Muscle of back (tissue), 13 donors: ENCODE data around the gene SH2B3. TPM values are rescaled to one million over a fixed set of nuclear protein-coding genes. Genes with fewer than 3 reads are reported as not detected.
"Not testable (repeated sequence)": the region's sequence is repeated elsewhere in the genome, so short reads cannot be mapped to it uniquely, and the experiment has no call there.

ENCODE experiments used
- DNase-seq, 3 donors: peaks; one replicate each; pipeline versions ENCODE4 v3.0.0 to v3.0.0-alpha.2; 2013
- long read RNA-seq, 9 donors: transcript quantifications; one replicate each; lab custom pipeline, GENCODE V29; 2026
- polyA plus RNA-seq, 10 donors: library from polyadenylated mRNA; unstranded; fragments of 120-200 nt; gene quantifications; one replicate each; pipeline ENCODE4 v1.2.1, GENCODE V29; 2013; ENCODE audit not compliant: insufficient read length in 10 of 10

Gene SH2B3
- 10 to 100 TPM; 11.6 to 19.2 (median 15.3) TPM for polyA plus RNA-seq
- long read RNA-seq, donor 1, result 0 reads
- long read RNA-seq, donor 2, result 0 reads
- long read RNA-seq, donor 3, result 0 reads
- long read RNA-seq, donor 4, full-length matches to known transcripts, result 1 of 1 reads
- long read RNA-seq, donor 4, partial matches to known transcripts, result 0 of 1 reads
- long read RNA-seq, donor 4, other reads (novel, unspliced or antisense), result 0 of 1 reads
- long read RNA-seq, donor 5, full-length matches to known transcripts, result 2 of 2 reads
- long read RNA-seq, donor 5, partial matches to known transcripts, result 0 of 2 reads
- long read RNA-seq, donor 5, other reads (novel, unspliced or antisense), result 0 of 2 reads
- long read RNA-seq, donor 6, result 0 reads
- long read RNA-seq, donor 7, result 0 reads
- long read RNA-seq, donor 8, result 0 reads
- long read RNA-seq, donor 9, result 0 reads

- peak in 2 of 3 donors; percentile 71 to 82 for DNase-seq
Measured at GRCh38 chr12:111405859-111406473, at the start of gene SH2B3. SH2B3 (plus strand) TSS chr12:111405923; CDS start chr12:111418146, 12,223 bp downstream.

GRCh38 chr12:111359231-111359913 is 46.4 kb upstream of the SH2B3 start:
- DNase-seq, result peak in 2 of 3 donors; percentile 17 to 50

GRCh38 chr12:111359914-111360276 is 45.8 kb upstream of the SH2B3 start:
- DNase-seq, result no peak

- no peak for DNase-seq
Measured at GRCh38 chr12:111360325-111360930, 45.3 kb upstream of the SH2B3 start.

- DNase-seq, result no peak
Measured at GRCh38 chr12:111361073-111361716, 44.5 kb upstream of the SH2B3 start.

- no peak for DNase-seq
Measured at GRCh38 chr12:111361717-111362576, 43.8 kb upstream of the SH2B3 start.

DNA sequence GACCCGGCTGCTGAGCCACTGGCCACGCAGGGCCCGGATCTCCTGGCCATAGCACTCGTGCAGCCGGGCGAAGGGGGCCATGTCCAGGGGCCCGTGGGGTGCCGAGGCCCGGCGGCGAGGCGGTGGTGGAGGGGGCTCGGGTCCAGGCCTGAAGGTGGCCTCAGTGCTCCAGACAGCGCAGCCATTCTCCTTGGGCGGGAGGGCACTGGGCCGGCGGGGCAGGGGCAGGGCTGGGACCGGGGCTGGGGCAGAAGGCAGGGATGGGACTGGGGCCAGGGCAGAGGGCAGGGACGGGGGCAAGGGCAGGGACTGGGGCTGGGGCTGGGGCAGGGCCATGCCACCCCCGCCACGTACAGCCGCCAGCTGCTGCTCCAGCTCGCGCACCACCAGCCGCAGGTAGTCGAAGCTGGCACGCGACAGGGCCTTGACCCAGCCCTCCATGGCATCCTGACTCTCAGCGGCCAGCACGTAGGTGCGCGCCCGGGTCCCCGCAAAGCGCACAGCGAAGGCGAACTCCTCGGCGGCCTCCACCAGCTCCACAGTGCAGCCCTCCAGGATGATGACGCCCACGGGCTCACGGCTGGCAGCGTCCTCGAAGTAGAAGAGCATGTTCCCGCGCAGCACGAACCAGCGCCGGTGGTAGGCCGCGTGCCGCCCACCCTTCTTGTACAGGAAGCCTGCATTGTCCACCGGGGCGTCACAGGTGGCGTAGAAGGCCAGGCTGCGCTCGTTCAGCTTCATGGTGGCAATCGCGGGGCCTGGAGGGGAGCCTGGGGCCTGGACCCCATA is 42.8 kb upstream of the SH2B3 start:
- DNase-seq, result no peak

DNA sequence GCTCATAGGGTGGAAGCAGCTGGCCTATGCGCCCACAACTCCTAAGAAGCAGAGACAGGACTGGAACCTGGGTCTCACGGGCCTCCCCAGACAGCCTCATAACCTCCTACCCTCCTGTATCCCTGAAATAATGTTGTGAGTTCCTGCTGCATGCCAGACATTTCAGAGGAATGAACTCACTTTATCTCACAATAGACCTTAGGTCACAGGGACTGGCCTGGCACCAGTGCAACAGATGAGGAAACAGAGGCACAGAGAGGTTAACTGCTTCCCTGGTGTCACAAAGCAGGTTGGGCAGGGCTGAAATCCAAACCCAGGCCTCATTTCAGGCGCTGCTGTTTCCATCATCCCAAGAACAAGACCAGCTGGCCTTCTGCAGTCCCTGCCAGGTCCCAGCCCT is 42.1 kb upstream of the SH2B3 start:
- no peak for DNase-seq

GRCh38 chr12:111366075-111366474 is 39.6 kb upstream of the SH2B3 start:
- DNase-seq, result no peak

- DNase-seq, result no peak
Measured at GRCh38 chr12:111366583-111366982, 39.1 kb upstream of the SH2B3 start.

- DNase-seq, result peak in 1 of 3 donors; percentile 25
Measured at GRCh38 chr12:111367661-111368221, 38.0 kb upstream of the SH2B3 start.

DNA sequence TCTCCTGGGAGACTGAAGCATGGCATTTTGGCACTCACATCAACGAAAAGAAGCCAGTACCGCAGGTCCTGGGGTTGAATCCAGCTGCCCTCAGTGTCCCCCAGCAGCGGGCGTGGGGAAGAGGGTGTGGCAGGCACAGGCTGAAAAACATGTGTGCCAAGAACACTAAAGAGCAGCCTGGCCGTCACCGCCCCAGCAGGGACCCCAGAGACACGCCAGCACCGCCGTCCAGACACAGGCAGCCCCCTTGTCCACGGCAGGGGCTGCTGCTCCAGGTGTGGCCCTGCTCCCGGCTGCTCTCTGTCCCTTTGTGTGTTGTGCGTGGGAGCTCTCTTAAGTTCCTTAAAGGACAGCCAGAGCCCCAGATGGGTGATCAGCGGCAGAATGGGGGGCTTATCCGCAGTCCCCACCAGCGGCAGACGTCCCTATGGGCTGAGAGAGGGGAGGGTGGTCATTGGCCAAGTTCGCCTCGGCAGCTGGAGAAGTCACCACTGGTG is 37.4 kb upstream of the SH2B3 start:
- no peak for DNase-seq

- peak; percentile 85 to 97 (median 93) for DNase-seq
Measured at GRCh38 chr12:111368788-111369495, 36.8 kb upstream of the SH2B3 start, which contains the start of gene PHETA1. PHETA1 (minus strand) TSS chr12:111369095; CDS start chr12:111363427, 5,668 bp downstream.

DNA sequence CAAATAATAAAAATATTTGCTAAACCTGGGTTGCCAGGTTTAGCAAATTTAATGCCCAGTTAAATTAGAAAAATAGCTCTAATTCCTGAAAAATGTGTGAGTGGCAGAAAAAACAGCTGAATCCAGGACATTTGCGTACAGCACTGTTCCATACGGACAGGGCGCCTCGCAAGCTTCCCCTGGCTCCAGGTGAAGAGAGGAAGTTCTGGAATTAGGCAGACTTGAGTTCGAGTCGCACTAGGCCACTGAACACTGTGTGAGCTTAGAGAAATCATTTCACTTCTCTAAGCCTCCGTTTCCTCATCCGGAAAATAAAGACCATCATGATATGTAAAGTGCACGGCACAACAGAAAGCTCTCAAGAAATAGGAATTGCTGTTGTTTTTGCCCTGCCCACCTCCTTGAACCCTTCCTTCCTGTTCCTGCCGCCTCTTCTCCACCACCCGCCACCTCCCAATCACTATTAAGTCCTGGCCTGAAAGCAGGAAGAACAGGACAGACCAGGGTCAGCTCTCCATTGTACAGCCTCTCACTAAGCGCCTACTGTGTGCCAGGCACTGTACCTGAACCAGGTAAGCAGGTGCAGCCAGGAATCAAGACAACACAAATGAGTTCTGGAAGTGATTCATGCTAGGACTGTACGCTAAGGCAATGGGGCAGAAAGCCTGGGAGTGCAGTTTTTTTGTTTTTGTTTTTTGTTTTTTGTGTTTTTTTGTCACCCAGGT is 36.1 kb upstream of the SH2B3 start:
- no peak for DNase-seq

- not testable (repeated sequence) for DNase-seq
Measured at GRCh38 chr12:111373231-111373630, 32.5 kb upstream of the SH2B3 start.

- DNase-seq, result no peak
Measured at GRCh38 chr12:111377440-111377839, 28.3 kb upstream of the SH2B3 start.

DNA sequence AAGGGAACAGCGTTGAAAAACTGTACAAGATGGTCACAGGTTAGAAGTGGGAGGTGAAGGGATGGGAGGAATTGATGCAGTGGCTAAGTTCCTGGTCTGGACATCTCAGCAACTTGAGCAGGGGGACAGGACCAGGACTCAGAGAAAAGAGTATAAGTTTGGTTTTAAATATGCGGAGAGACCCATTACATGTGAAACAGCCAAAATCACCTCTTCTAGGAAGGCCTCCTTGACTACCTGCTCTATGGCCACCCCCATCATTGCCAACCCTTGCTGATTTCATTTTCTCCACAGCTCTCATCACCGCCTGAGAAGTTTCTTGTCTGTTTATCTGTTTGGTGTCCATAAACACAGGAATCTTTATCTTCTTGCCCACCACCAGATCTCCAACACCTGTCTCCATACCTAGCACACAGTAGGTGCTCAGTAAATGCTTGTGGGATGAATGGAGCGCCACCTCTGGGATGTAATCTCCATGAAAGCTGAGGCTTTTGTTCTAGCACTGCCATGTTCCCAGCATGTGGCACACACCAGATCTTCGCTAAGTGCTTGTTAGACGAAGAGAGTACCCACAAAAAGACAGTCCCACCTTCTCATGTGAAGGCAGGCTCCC is 25.7 kb upstream of the SH2B3 start:
- DNase-seq, result no peak
